HUES48 (cell line): Measurements from ENCODE around the gene EXOC6.
"Not testable (repeated sequence)": the region's sequence is repeated elsewhere in the genome, so short reads cannot be mapped to it uniquely, and the experiment has no call there.

Experiments
- H3K27ac ChIP-seq: one replicate; pipeline ENCODE4 v1.7.0; 2013; ENCODE audit warnings: low read depth, low read length, inconsistent platforms
- H3K27me3 ChIP-seq: 2 replicates; pipeline ENCODE4 v1.6.1; 2013; ENCODE audit warnings: mild to moderate bottlenecking, low read length; ENCODE audit not compliant: control insufficient read depth, insufficient read depth
- H3K36me3 ChIP-seq: 2 replicates; pipeline ENCODE4 v1.6.1; 2013; ENCODE audit warnings: low read length; ENCODE audit not compliant: control insufficient read depth, insufficient read depth
- H3K4me1 ChIP-seq: 2 replicates; pipeline ENCODE4 v1.6.1; 2013; ENCODE audit warnings: mild to moderate bottlenecking, low read length; ENCODE audit not compliant: control insufficient read depth, insufficient read depth
- H3K4me3 ChIP-seq: 2 replicates; pipeline ENCODE4 v1.5.1; 2013; ENCODE audit warnings: mild to moderate bottlenecking, low read depth, low read length
- H3K9ac ChIP-seq: 2 replicates; pipeline ENCODE4 v1.6.1; 2013; ENCODE audit warnings: mild to moderate bottlenecking, low read depth, low read length, moderate library complexity
- H3K9me3 ChIP-seq: 2 replicates; pipeline ENCODE4 v1.6.1; 2013; ENCODE audit warnings: low read length; ENCODE audit not compliant: control insufficient read depth, insufficient read depth

Gene EXOC6

GRCh38 chr10:92942226-92942625 lies 93.9 kb downstream of the EXOC6 start:
- Histone ChIP-seq H3K27ac (no peak overlapping the region), H3K9ac (no peak overlapping the region), H3K27me3 (no peaks in the 10 kb centered on the region), H3K4me3 (no peak overlapping the region), H3K4me1 (no peaks in the 10 kb centered on the region), H3K36me3 (no peaks in the 10 kb centered on the region), H3K9me3 (no peaks in the 10 kb centered on the region)

GRCh38 chr10:92946491-92946890 lies 98.2 kb downstream of the EXOC6 start:
- H3K36me3 ChIP-seq = no peaks in the 10 kb centered on the region
- H3K27me3 ChIP-seq = no peaks in the 10 kb centered on the region
- H3K9ac ChIP-seq = no peak overlapping the region
- H3K9me3 ChIP-seq = no peaks in the 10 kb centered on the region
- H3K4me1 ChIP-seq = no peaks in the 10 kb centered on the region
- H3K27ac ChIP-seq = no peak overlapping the region
- H3K4me3 ChIP-seq = no peak overlapping the region

- H3K27ac ChIP-seq, H3K36me3 ChIP-seq: not testable (repeated sequence)
These were observed 104.3 kb downstream of the EXOC6 start for GRCh38 chr10:92952573-92952972.

GRCh38 chr10:92957223-92958010 lies 109.1 kb downstream of the EXOC6 start:
- Histone ChIP-seq H3K9me3 (no peaks in the 10 kb centered on the region), H3K27ac (no peak overlapping the region), H3K9ac (no peak overlapping the region), H3K36me3 (no peaks in the 10 kb centered on the region), H3K4me1 (no peaks in the 10 kb centered on the region), H3K4me3 (no peak overlapping the region), H3K27me3 (no peaks in the 10 kb centered on the region)

More at GRCh38 chr10:92952573-92952972, 104.3 kb downstream of the EXOC6 start:
- H3K9ac ChIP-seq, H3K4me1 ChIP-seq, H3K4me3 ChIP-seq, H3K9me3 ChIP-seq, H3K27me3 ChIP-seq: not testable (repeated sequence)

- peaks cover 5% of the 10 kb centered on the region; the same call in 1 of the 2 replicates for H3K4me1 ChIP-seq
- H3K9me3 ChIP-seq = no peaks in the 10 kb centered on the region
- no peak overlapping the region for H3K4me3 ChIP-seq
- no peaks in the 10 kb centered on the region for H3K36me3 ChIP-seq
- no peaks in the 10 kb centered on the region for H3K27me3 ChIP-seq
- no peak overlapping the region for H3K27ac ChIP-seq
- H3K9ac ChIP-seq = no peak overlapping the region
These were observed 113.3 kb downstream of the EXOC6 start for GRCh38 chr10:92961638-92962037.

- H3K27me3 ChIP-seq = no peaks in the 10 kb centered on the region
- no peaks in the 10 kb centered on the region for H3K36me3 ChIP-seq
- no peak overlapping the region for H3K9ac ChIP-seq
- H3K4me1 ChIP-seq = peaks cover 5% of the 10 kb centered on the region; the same call in 1 of the 2 replicates
- H3K4me3 ChIP-seq = no peak overlapping the region
- no peak overlapping the region for H3K27ac ChIP-seq
- H3K9me3 ChIP-seq = no peaks in the 10 kb centered on the region
These were observed 117.0 kb downstream of the EXOC6 start for GRCh38 chr10:92965314-92965713.

- H3K36me3 ChIP-seq = no peaks in the 10 kb centered on the region
These were observed 119.3 kb downstream of the EXOC6 start for GRCh38 chr10:92967641-92968040.

GRCh38 chr10:92969151-92969550 lies 120.8 kb downstream of the EXOC6 start:
- H3K27ac ChIP-seq = no peak overlapping the region
- peaks cover 5% of the 10 kb centered on the region; the same call in 1 of the 2 replicates for H3K4me1 ChIP-seq
- H3K27me3 ChIP-seq = no peaks in the 10 kb centered on the region
- H3K9ac ChIP-seq = no peak overlapping the region
- no peak overlapping the region for H3K4me3 ChIP-seq
- H3K36me3 ChIP-seq = no peaks in the 10 kb centered on the region
- peaks cover 10% of the 10 kb centered on the region; the same call in 1 of the 2 replicates for H3K9me3 ChIP-seq

More at GRCh38 chr10:92967641-92968040, 119.3 kb downstream of the EXOC6 start:
- Histone ChIP-seq H3K4me3 (no peak overlapping the region), H3K9ac (no peak overlapping the region), H3K27ac (no peak overlapping the region), H3K27me3 (no peaks in the 10 kb centered on the region), H3K9me3 (peaks cover 6% of the 10 kb centered on the region; the same call in 1 of the 2 replicates), H3K4me1 (peaks cover 5% of the 10 kb centered on the region; the same call in 1 of the 2 replicates)

- Histone ChIP-seq H3K4me1 (0 out of 2 replicates have a peak, but pooled peaks cover 2% of the 10 kb centered on the region), H3K9me3 (peaks cover 10% of the 10 kb centered on the region; the same call in 1 of the 2 replicates), H3K9ac (no peak overlapping the region), H3K27ac (no peak overlapping the region), H3K27me3 (no peaks in the 10 kb centered on the region), H3K4me3 (no peak overlapping the region), H3K36me3 (no peaks in the 10 kb centered on the region)
These were observed 122.2 kb downstream of the EXOC6 start for GRCh38 chr10:92970301-92971070.

- H3K36me3 ChIP-seq = no peaks in the 10 kb centered on the region
- no peak overlapping the region for H3K27ac ChIP-seq
- peaks cover 10% of the 10 kb centered on the region; the same call in 1 of the 2 replicates for H3K9me3 ChIP-seq
- H3K4me3 ChIP-seq = no peak overlapping the region
- H3K4me1 ChIP-seq = no peaks in the 10 kb centered on the region
- H3K9ac ChIP-seq = no peak overlapping the region
- no peaks in the 10 kb centered on the region for H3K27me3 ChIP-seq
These were observed 123.9 kb downstream of the EXOC6 start for GRCh38 chr10:92972066-92972870.
